Measurements from ENCODE around the gene LRRC74B. TPM values are rescaled to one million over a fixed set of nuclear protein-coding genes. Genes with fewer than 3 reads are reported as not detected.

LRRC74B gene
- total and polyA plus RNA-seq, 2 experiments from 2014 or later, result not detected

- no peak overlapping the region for H3K27ac Mint-ChIP-seq
- H3K4me1 ChIP-seq (ENCODE audit: insufficient read depth), result no peaks in the 10 kb centered on the region
- H4K20me1 ChIP-seq (replicated peaks; ENCODE audit: insufficient read depth), result no peaks in the 10 kb centered on the region
- DNase-seq (ENCODE audit: low spot score) (no peak), ATAC-seq (peak; percentile 17)
- H2AFZ ChIP-seq, result peak overlapping the region; percentile 52
- no peaks in the 10 kb centered on the region for H3K9me3 Mint-ChIP-seq
- no peak overlapping the region for H3K27ac ChIP-seq (ENCODE audit: low read depth)
- peaks cover 6% of the 10 kb centered on the region for H3K27me3 Mint-ChIP-seq (ENCODE audit: insufficient read depth, low read depth, poor library complexity)
- no peaks in the 10 kb centered on the region for H3K79me2 ChIP-seq (replicated peaks; ENCODE audit: insufficient read depth)
- H3K9me2 ChIP-seq (ENCODE audit: insufficient read depth), result no peaks in the 10 kb centered on the region
- H3F3A ChIP-seq (replicated peaks; ENCODE audit: low read depth), result no peaks in the 10 kb centered on the region
- H3K4me1 Mint-ChIP-seq, result peaks cover 4% of the 10 kb centered on the region; the same call in 2 of the 3 replicates
- no peak overlapping the region for H3K4me2 ChIP-seq
- H3K4me3 Mint-ChIP-seq, result no peak overlapping the region
- H3K36me3 ChIP-seq (ENCODE audit: insufficient read depth), result no peaks in the 10 kb centered on the region
- no peak overlapping the region for H3K4me3 ChIP-seq
- H3K27me3 ChIP-seq (ENCODE audit: insufficient read depth), result no peaks in the 10 kb centered on the region
- TF ChIP-seq, protein P1, sequence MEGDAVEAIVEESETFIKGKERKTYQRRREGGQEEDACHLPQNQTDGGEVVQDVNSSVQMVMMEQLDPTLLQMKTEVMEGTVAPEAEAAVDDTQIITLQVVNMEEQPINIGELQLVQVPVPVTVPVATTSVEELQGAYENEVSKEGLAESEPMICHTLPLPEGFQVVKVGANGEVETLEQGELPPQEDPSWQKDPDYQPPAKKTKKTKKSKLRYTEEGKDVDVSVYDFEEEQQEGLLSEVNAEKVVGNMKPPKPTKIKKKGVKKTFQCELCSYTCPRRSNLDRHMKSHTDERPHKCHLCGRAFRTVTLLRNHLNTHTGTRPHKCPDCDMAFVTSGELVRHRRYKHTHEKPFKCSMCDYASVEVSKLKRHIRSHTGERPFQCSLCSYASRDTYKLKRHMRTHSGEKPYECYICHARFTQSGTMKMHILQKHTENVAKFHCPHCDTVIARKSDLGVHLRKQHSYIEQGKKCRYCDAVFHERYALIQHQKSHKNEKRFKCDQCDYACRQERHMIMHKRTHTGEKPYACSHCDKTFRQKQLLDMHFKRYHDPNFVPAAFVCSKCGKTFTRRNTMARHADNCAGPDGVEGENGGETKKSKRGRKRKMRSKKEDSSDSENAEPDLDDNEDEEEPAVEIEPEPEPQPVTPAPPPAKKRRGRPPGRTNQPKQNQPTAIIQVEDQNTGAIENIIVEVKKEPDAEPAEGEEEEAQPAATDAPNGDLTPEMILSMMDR (conservative IDR thresholded peaks at IDR 0.05; ENCODE audit: low read depth in 2 of 2), result no peak
- TF ChIP-seq EZH2phosphoT487 (IDR thresholded peaks at IDR 0.05; ENCODE audit: unreplicated experiment) (no peak), NANOG (IDR thresholded peaks at IDR 0.05; ENCODE audit: borderline replicate concordance) (no peak), EZH2 (IDR thresholded peaks at IDR 0.05; ENCODE audit: low read depth, unreplicated experiment) (no peak), ZNF331 (CRISPR knock-in tag; IDR thresholded peaks at IDR 0.05; ENCODE audit: low read depth) (no peak), JUNB (IDR thresholded peaks at IDR 0.05; ENCODE audit: unreplicated experiment) (no peak), ETS1 (IDR thresholded peaks at IDR 0.05) (no peak), STAT1 (IDR thresholded peaks at IDR 0.05; ENCODE audit: unreplicated experiment) (no peak), CREB1 (CRISPR knock-in tag; IDR thresholded peaks at IDR 0.05; ENCODE audit: low read depth) (no peak), POLR2AphosphoS5 (IDR thresholded peaks at IDR 0.05; ENCODE audit: low read depth) (no peak), ZNF114 (CRISPR knock-in tag; IDR thresholded peaks at IDR 0.05) (no peak)
- TF ChIP-seq, protein P2, sequence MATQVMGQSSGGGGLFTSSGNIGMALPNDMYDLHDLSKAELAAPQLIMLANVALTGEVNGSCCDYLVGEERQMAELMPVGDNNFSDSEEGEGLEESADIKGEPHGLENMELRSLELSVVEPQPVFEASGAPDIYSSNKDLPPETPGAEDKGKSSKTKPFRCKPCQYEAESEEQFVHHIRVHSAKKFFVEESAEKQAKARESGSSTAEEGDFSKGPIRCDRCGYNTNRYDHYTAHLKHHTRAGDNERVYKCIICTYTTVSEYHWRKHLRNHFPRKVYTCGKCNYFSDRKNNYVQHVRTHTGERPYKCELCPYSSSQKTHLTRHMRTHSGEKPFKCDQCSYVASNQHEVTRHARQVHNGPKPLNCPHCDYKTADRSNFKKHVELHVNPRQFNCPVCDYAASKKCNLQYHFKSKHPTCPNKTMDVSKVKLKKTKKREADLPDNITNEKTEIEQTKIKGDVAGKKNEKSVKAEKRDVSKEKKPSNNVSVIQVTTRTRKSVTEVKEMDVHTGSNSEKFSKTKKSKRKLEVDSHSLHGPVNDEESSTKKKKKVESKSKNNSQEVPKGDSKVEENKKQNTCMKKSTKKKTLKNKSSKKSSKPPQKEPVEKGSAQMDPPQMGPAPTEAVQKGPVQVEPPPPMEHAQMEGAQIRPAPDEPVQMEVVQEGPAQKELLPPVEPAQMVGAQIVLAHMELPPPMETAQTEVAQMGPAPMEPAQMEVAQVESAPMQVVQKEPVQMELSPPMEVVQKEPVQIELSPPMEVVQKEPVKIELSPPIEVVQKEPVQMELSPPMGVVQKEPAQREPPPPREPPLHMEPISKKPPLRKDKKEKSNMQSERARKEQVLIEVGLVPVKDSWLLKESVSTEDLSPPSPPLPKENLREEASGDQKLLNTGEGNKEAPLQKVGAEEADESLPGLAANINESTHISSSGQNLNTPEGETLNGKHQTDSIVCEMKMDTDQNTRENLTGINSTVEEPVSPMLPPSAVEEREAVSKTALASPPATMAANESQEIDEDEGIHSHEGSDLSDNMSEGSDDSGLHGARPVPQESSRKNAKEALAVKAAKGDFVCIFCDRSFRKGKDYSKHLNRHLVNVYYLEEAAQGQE (IDR thresholded peaks at IDR 0.05; ENCODE audit: unreplicated experiment), result no peak
- TF ChIP-seq, protein P3, sequence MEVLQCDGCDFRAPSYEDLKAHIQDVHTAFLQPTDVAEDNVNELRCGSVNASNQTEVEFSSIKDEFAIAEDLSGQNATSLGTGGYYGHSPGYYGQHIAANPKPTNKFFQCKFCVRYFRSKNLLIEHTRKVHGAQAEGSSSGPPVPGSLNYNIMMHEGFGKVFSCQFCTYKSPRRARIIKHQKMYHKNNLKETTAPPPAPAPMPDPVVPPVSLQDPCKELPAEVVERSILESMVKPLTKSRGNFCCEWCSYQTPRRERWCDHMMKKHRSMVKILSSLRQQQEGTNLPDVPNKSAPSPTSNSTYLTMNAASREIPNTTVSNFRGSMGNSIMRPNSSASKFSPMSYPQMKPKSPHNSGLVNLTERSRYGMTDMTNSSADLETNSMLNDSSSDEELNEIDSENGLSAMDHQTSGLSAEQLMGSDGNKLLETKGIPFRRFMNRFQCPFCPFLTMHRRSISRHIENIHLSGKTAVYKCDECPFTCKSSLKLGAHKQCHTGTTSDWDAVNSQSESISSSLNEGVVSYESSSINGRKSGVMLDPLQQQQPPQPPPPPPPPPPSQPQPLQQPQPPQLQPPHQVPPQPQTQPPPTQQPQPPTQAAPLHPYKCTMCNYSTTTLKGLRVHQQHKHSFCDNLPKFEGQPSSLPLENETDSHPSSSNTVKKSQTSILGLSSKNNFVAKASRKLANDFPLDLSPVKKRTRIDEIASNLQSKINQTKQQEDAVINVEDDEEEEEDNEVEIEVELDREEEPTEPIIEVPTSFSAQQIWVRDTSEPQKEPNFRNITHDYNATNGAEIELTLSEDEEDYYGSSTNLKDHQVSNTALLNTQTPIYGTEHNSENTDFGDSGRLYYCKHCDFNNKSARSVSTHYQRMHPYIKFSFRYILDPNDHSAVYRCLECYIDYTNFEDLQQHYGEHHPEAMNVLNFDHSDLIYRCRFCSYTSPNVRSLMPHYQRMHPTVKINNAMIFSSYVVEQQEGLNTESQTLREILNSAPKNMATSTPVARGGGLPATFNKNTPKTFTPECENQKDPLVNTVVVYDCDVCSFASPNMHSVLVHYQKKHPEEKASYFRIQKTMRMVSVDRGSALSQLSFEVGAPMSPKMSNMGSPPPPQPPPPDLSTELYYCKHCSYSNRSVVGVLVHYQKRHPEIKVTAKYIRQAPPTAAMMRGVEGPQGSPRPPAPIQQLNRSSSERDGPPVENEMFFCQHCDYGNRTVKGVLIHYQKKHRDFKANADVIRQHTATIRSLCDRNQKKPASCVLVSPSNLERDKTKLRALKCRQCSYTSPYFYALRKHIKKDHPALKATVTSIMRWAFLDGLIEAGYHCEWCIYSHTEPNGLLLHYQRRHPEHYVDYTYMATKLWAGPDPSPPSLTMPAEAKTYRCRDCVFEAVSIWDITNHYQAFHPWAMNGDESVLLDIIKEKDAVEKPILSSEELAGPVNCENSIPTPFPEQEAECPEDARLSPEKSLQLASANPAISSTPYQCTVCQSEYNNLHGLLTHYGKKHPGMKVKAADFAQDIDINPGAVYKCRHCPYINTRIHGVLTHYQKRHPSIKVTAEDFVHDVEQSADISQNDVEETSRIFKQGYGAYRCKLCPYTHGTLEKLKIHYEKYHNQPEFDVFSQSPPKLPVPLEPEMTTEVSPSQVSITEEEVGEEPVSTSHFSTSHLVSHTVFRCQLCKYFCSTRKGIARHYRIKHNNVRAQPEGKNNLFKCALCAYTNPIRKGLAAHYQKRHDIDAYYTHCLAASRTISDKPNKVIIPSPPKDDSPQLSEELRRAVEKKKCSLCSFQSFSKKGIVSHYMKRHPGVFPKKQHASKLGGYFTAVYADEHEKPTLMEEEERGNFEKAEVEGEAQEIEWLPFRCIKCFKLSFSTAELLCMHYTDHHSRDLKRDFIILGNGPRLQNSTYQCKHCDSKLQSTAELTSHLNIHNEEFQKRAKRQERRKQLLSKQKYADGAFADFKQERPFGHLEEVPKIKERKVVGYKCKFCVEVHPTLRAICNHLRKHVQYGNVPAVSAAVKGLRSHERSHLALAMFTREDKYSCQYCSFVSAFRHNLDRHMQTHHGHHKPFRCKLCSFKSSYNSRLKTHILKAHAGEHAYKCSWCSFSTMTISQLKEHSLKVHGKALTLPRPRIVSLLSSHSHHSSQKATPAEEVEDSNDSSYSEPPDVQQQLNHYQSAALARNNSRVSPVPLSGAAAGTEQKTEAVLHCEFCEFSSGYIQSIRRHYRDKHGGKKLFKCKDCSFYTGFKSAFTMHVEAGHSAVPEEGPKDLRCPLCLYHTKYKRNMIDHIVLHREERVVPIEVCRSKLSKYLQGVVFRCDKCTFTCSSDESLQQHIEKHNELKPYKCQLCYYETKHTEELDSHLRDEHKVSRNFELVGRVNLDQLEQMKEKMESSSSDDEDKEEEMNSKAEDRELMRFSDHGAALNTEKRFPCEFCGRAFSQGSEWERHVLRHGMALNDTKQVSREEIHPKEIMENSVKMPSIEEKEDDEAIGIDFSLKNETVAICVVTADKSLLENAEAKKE (CRISPR knock-in tag; IDR thresholded peaks at IDR 0.05), result no peak
- H3K36me3 Mint-ChIP-seq (ENCODE audit: low read depth), result no peaks in the 10 kb centered on the region
These were observed 32.2 kb downstream of the LRRC74B start for GRCh38 chr22:21077884-21078508.
